ENCODE data around the gene SMAGP. TPM values are rescaled to one million over a fixed set of nuclear protein-coding genes. Genes with fewer than 3 reads are reported as not detected.
A peak's percentile ranks its signal among the peaks of the same experiment; 100 is the strongest.

SMAGP gene
- total RNA-seq, 1 donor from 2014 or later: 27.4 TPM

GRCh38 chr12:51217968-51218606 lies 52.1 kb downstream of the SMAGP start, which contains the start of gene POU6F1:
Gene POU6F1, minus strand, starts transcription at chr12:51218062. Its CDS starts 11,226 bp downstream, at chr12:51206836.
- H3K27ac ChIP-seq: peak within 1 kb of the TSS; percentile 99
- intact Hi-C loops (cut with DNase I): loop anchor here (1.0 to 10.0 kb wide), 6 partner anchors 20 to 453 kb away; partner anchors contain the start of genes ATF1, CSRNP2, DAZAP2 and SMAGP
- peak; percentile 21 to 84 for DNase-seq (ENCODE audit: low spot score in 2 of 2)
- peaks cover 4 to 15% of the 10 kb centered on the region in 2 donors for H3K4me1 ChIP-seq
- no peaks in the 10 kb centered on the region for H3K9me3 ChIP-seq
- no peaks in the 10 kb centered on the region for H3K27me3 ChIP-seq
- H3K36me3 ChIP-seq: no peaks in the 10 kb centered on the region
- H3K4me3 ChIP-seq: peak within 1 kb of the TSS; percentile 98
- peak; percentile 45 to 84 (median 81) for TF ChIP-seq CTCF (IDR thresholded peaks at IDR 0.05)

GRCh38 chr12:51217133-51217967 lies 52.9 kb downstream of the SMAGP start:
- peak; percentile 12 to 34 (median 13) for TF ChIP-seq CTCF (IDR thresholded peaks at IDR 0.05)
- peak overlapping the region; percentile 98 for H3K4me3 ChIP-seq
- no peaks in the 10 kb centered on the region for H3K36me3 ChIP-seq
- H3K9me3 ChIP-seq: no peaks in the 10 kb centered on the region
- peak in 1 of 2 donors; percentile 79 for DNase-seq (ENCODE audit: low spot score in 2 of 2)
- H3K4me1 ChIP-seq: peaks cover 4 to 15% of the 10 kb centered on the region in 2 donors
- intact Hi-C loops (cut with DNase I): loop anchor here (10.0 kb wide), 2 partner anchors 293 to 453 kb away; partner anchors contain the start of gene ATF1
- H3K27ac ChIP-seq: peak overlapping the region; percentile 99
- no peaks in the 10 kb centered on the region for H3K27me3 ChIP-seq

- no peak for TF ChIP-seq CTCF (IDR thresholded peaks at IDR 0.05)
- Histone ChIP-seq H3K36me3 (no peaks in the 10 kb centered on the region), H3K4me3 (peak overlapping the region; percentile 98), H3K4me1 (peaks cover 4 to 15% of the 10 kb centered on the region in 2 donors), H3K27me3 (no peaks in the 10 kb centered on the region), H3K27ac (peak overlapping the region; percentile 99), H3K9me3 (no peaks in the 10 kb centered on the region)
- intact Hi-C loops (cut with DNase I): loop anchor here (10.0 kb wide), 2 partner anchors 292 to 452 kb away; partner anchors contain the start of gene ATF1
- DNase-seq (ENCODE audit: low spot score in 2 of 2): no peak
Measured at GRCh38 chr12:51216642-51217041, 53.6 kb downstream of the SMAGP start.

- Histone ChIP-seq H3K27ac (no peak overlapping the region), H3K4me1 (peaks cover 4 to 15% of the 10 kb centered on the region in 2 donors), H3K4me3 (no peak overlapping the region), H3K27me3 (no peaks in the 10 kb centered on the region), H3K36me3 (no peaks in the 10 kb centered on the region), H3K9me3 (no peaks in the 10 kb centered on the region)
- no peak for DNase-seq (ENCODE audit: low spot score in 2 of 2)
- intact Hi-C loops (cut with DNase I): loop anchor here (10.0 kb wide), 2 partner anchors 290 to 450 kb away; partner anchors contain the start of gene ATF1
- no peak for TF ChIP-seq CTCF (IDR thresholded peaks at IDR 0.05)
Measured at GRCh38 chr12:51214895-51215294, 55.3 kb downstream of the SMAGP start.

GRCh38 chr12:51210690-51211395 lies 59.4 kb downstream of the SMAGP start:
- intact Hi-C loops (cut with DNase I): loop anchor here (10.0 kb wide), 2 partner anchors 286 to 446 kb away; partner anchors contain the start of gene ATF1
- no peak for DNase-seq (ENCODE audit: low spot score in 2 of 2)

More at GRCh38 chr12:51210690-51211395, 59.4 kb downstream of the SMAGP start:
- TF ChIP-seq CTCF (IDR thresholded peaks at IDR 0.05): no peak
- Histone ChIP-seq H3K27ac (no peak overlapping the region), H3K36me3 (peaks cover 4 to 11% of the 10 kb centered on the region in 2 donors), H3K4me3 (no peak overlapping the region), H3K9me3 (no peaks in the 10 kb centered on the region), H3K4me1 (no peaks in the 10 kb centered on the region), H3K27me3 (no peaks in the 10 kb centered on the region)

Data from ascending aorta (tissue), 2 donors.